Mesendoderm (in vitro differentiated cells): ENCODE data around the gene WFDC10B. TPM values are rescaled to one million over a fixed set of nuclear protein-coding genes. Genes with fewer than 3 reads are reported as not detected.

Source experiments
- DNase-seq: peaks from one replicate; pipeline ENCODE4 v3.0.0; 2013
- H2AK5ac ChIP-seq: 2 replicates; pipeline ENCODE4 v1.6.1; 2013; ENCODE audit warnings: low read length, inconsistent platforms
- H2BK120ac ChIP-seq: 2 replicates; pipeline ENCODE4 v1.6.1; 2013; ENCODE audit warnings: low read depth, mild to moderate bottlenecking, low read length, moderate library complexity, mixed read lengths
- H2BK15ac ChIP-seq: replicated peaks from 2 replicates; pipeline ENCODE4 v1.6.1; 2013; ENCODE audit warnings: low read depth, mild to moderate bottlenecking, moderate library complexity
- H2BK5ac ChIP-seq: 2 replicates; pipeline ENCODE4 v1.6.1; 2013; ENCODE audit warnings: low read length, inconsistent platforms
- H3K18ac ChIP-seq: 2 replicates; pipeline ENCODE4 v1.6.1; 2013; ENCODE audit warnings: mild to moderate bottlenecking, low read length, mixed read lengths
- H3K23ac ChIP-seq: one replicate; pipeline ENCODE4 v1.6.1; 2013; ENCODE audit warnings: low read length
- H3K27ac ChIP-seq: 2 replicates; pipeline ENCODE4 v1.5.1; 2013; ENCODE audit warnings: low read depth, mild to moderate bottlenecking, inconsistent platforms, low read length, moderate library complexity
- H3K27me3 ChIP-seq: 2 replicates; pipeline ENCODE4 v1.6.1; 2013; ENCODE audit warnings: low read length, control low read depth, mild to moderate bottlenecking, inconsistent platforms; ENCODE audit not compliant: insufficient read depth, poor library complexity
- H3K36me3 ChIP-seq: 2 replicates; pipeline ENCODE4 v1.6.1; 2013; ENCODE audit warnings: low read length, inconsistent platforms; ENCODE audit not compliant: control insufficient read depth, insufficient read depth
- H3K4ac ChIP-seq: one replicate; pipeline ENCODE4 v1.6.1; 2013; ENCODE audit warnings: low read depth, mild to moderate bottlenecking, low read length, moderate library complexity
- H3K4me1 ChIP-seq: 2 replicates; pipeline ENCODE4 v1.6.1; 2013; ENCODE audit warnings: low read depth, low read length, inconsistent platforms; ENCODE audit not compliant: control insufficient read depth
- H3K4me2 ChIP-seq: 2 replicates; pipeline ENCODE4 v1.6.1; 2013; ENCODE audit warnings: low read length
- H3K4me3 ChIP-seq: 2 replicates; pipeline ENCODE4 v1.5.1; 2013; ENCODE audit warnings: mild to moderate bottlenecking, low read length
- H3K56ac ChIP-seq: one replicate; pipeline ENCODE4 v1.6.1; 2013; ENCODE audit warnings: low read length
- H3K79me1 ChIP-seq: 2 replicates; pipeline ENCODE4 v1.6.1; 2013; ENCODE audit warnings: low read length, inconsistent platforms
- H3K79me2 ChIP-seq: 2 replicates; pipeline ENCODE4 v1.6.1; 2013; ENCODE audit warnings: mild to moderate bottlenecking, low read length; ENCODE audit not compliant: control insufficient read depth, insufficient read depth
- H3K9ac ChIP-seq: 2 replicates; pipeline ENCODE4 v1.6.1; 2013; ENCODE audit warnings: low read length, inconsistent platforms
- H4K5ac ChIP-seq: one replicate; pipeline ENCODE4 v1.6.1; 2013; ENCODE audit warnings: low read length
- H4K8ac ChIP-seq: one replicate; pipeline ENCODE4 v1.6.1; 2013; ENCODE audit warnings: low read depth, mild to moderate bottlenecking, control low read depth, low read length, moderate library complexity
- WGBS: extraction: QIAGEN DNeasy Blood & Tissue Kit; methylation state at CpG from one replicate; pipeline ENCODE4 v1.1.7; 2013; ENCODE audit warnings: low lambda C conversion rate, missing lambda C conversion rate; ENCODE audit not compliant: insufficient coverage; ENCODE audit errors: extremely low coverage; 5-methylcytosine and 5-hydroxymethylcytosine counted together
- polyA plus RNA-seq, 2 experiments: library from polyadenylated mRNA; stranded (reverse); fragments of 200-250 nt; gene quantifications; one replicate each; pipeline ENCODE4 v1.2.3, GENCODE V29; 2013

WFDC10B gene
- 0.91 TPM for polyA plus RNA-seq (2013, experiment 1 of 2)
- 0.55 TPM for polyA plus RNA-seq (2013, experiment 2 of 2)

- Histone ChIP-seq H3K4me2 (no peak within 1 kb of the TSS), H2BK120ac (no peak within 1 kb of the TSS)
Observed at GRCh38 chr20:45704969-45705637, at the start of gene WFDC10B. Gene WFDC10B (minus strand): TSS chr20:45705019. CDS start chr20:45685992, 19,027 bp downstream.

GRCh38 chr20:45752746-45753145, 47.9 kb upstream of the WFDC10B start:
- Histone ChIP-seq H2BK120ac (no peak overlapping the region), H3K79me2 (no peaks in the 10 kb centered on the region), H4K5ac (no peak overlapping the region), H3K56ac (no peak overlapping the region), H3K4ac (no peak overlapping the region), H3K9ac (no peak overlapping the region), H2BK15ac (no peak overlapping the region), H3K4me3 (no peak overlapping the region), H3K4me2 (no peak overlapping the region), H3K27ac (no peak overlapping the region), H3K27me3 (no peaks in the 10 kb centered on the region), H3K36me3 (no peaks in the 10 kb centered on the region), H2AK5ac (no peak overlapping the region), H4K8ac (no peak overlapping the region), H2BK5ac (no peak overlapping the region), H3K23ac (no peak overlapping the region), H3K79me1 (no peaks in the 10 kb centered on the region), H3K18ac (no peak overlapping the region), H3K4me1 (no peaks in the 10 kb centered on the region)
- no peak for DNase-seq
- WGBS: no CpG with 5 or more reads among the region's 3 CpGs

More at GRCh38 chr20:45704969-45705637, at the start of gene WFDC10B:
- no peak within 1 kb of the TSS for H2AK5ac ChIP-seq
- no peak within 1 kb of the TSS for H3K4ac ChIP-seq
- no peak within 1 kb of the TSS for H2BK5ac ChIP-seq
- no CpG with 5 or more reads among the region's 1 CpG for WGBS
- H3K79me1 ChIP-seq: no peaks in the 10 kb centered on the region
- H3K4me3 ChIP-seq: no peak within 1 kb of the TSS
- no peaks in the 10 kb centered on the region for H3K79me2 ChIP-seq
- H4K5ac ChIP-seq: no peak within 1 kb of the TSS
- no peak within 1 kb of the TSS for H3K56ac ChIP-seq
- no peaks in the 10 kb centered on the region for H3K4me1 ChIP-seq
- H3K27ac ChIP-seq: no peak within 1 kb of the TSS
- H3K27me3 ChIP-seq: no peaks in the 10 kb centered on the region
- H2BK15ac ChIP-seq: no peak within 1 kb of the TSS
- DNase-seq: no peak
- H4K8ac ChIP-seq: no peak within 1 kb of the TSS
- H3K18ac ChIP-seq: no peak within 1 kb of the TSS
- H3K9ac ChIP-seq: no peak within 1 kb of the TSS
- H3K36me3 ChIP-seq: no peaks in the 10 kb centered on the region
- peak within 1 kb of the TSS; percentile 29 for H3K23ac ChIP-seq

- Histone ChIP-seq H3K56ac (no peak overlapping the region), H3K27me3 (no peaks in the 10 kb centered on the region), H2AK5ac (no peak overlapping the region), H3K79me1 (no peaks in the 10 kb centered on the region), H2BK15ac (no peak overlapping the region), H3K18ac (no peak overlapping the region), H3K23ac (no peak overlapping the region), H2BK120ac (no peak overlapping the region), H3K9ac (no peak overlapping the region), H3K4me2 (no peak overlapping the region), H2BK5ac (no peak overlapping the region), H3K4me1 (no peaks in the 10 kb centered on the region), H3K4ac (no peak overlapping the region), H3K36me3 (no peaks in the 10 kb centered on the region), H4K8ac (no peak overlapping the region), H3K4me3 (no peak overlapping the region), H3K27ac (no peak overlapping the region), H3K79me2 (no peaks in the 10 kb centered on the region), H4K5ac (no peak overlapping the region)
- no CpG with 5 or more reads among the region's 1 CpG for WGBS
- DNase-seq: no peak
Observed at GRCh38 chr20:45751721-45752120, 46.9 kb upstream of the WFDC10B start.

- no peak overlapping the region for H4K8ac ChIP-seq
- no peak overlapping the region for H3K23ac ChIP-seq
- no peak for DNase-seq
- H3K18ac ChIP-seq: no peak overlapping the region
- H3K79me2 ChIP-seq: no peaks in the 10 kb centered on the region
- H3K56ac ChIP-seq: no peak overlapping the region
- H3K36me3 ChIP-seq: no peaks in the 10 kb centered on the region
- no peak overlapping the region for H3K4me3 ChIP-seq
- H3K9ac ChIP-seq: no peak overlapping the region
- H2BK15ac ChIP-seq: no peak overlapping the region
- H3K27ac ChIP-seq: no peak overlapping the region
- no peaks in the 10 kb centered on the region for H3K79me1 ChIP-seq
- H2AK5ac ChIP-seq: no peak overlapping the region
- H3K4me1 ChIP-seq: no peaks in the 10 kb centered on the region
- no peaks in the 10 kb centered on the region for H3K27me3 ChIP-seq
- no peak overlapping the region for H4K5ac ChIP-seq
- no peak overlapping the region for H3K4me2 ChIP-seq
- H2BK5ac ChIP-seq: no peak overlapping the region
- H3K4ac ChIP-seq: no peak overlapping the region
- no peak overlapping the region for H2BK120ac ChIP-seq
Observed at GRCh38 chr20:45745015-45745414, 40.2 kb upstream of the WFDC10B start.

- Histone ChIP-seq H4K5ac (no peak overlapping the region), H3K27me3 (no peaks in the 10 kb centered on the region)
Observed at GRCh38 chr20:45742596-45742995, 37.8 kb upstream of the WFDC10B start.

DNA sequence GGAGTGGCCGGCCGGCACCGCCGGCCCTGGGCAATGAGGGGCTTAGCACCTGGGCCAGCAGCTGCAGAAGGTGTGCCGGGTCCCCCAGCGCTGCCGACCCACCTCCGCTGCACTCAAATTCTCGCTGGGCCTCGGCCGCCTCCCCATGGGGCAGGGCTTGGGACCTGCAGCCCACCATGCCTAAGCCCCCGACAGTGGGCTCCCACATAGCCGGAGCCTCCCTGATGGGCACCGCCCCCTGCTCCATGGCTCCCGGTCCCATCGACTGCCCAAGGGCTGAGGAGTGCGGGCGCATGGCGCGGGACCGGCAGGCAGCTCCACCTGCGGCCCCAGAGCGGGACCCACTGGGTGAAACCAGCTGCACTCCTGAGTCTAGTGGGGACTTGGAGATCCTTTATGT, 31.2 kb upstream of the WFDC10B start:
- Histone ChIP-seq H3K56ac (no peak overlapping the region), H2BK5ac (no peak overlapping the region), H3K4me3 (no peak overlapping the region), H3K4ac (no peak overlapping the region), H3K36me3 (no peaks in the 10 kb centered on the region), H3K79me1 (no peaks in the 10 kb centered on the region), H3K4me1 (no peaks in the 10 kb centered on the region), H3K27ac (no peak overlapping the region), H2BK120ac (no peak overlapping the region), H3K23ac (no peak overlapping the region), H3K27me3 (no peaks in the 10 kb centered on the region), H2AK5ac (no peak overlapping the region), H3K79me2 (no peaks in the 10 kb centered on the region), H3K9ac (no peak overlapping the region), H3K4me2 (no peak overlapping the region), H4K5ac (no peak overlapping the region), H3K18ac (no peak overlapping the region), H4K8ac (no peak overlapping the region), H2BK15ac (no peak overlapping the region)
- no peak for DNase-seq
- WGBS: no CpG with 5 or more reads among the region's 23 CpGs

More at GRCh38 chr20:45742596-45742995, 37.8 kb upstream of the WFDC10B start:
- Histone ChIP-seq H3K9ac (no peak overlapping the region), H3K79me1 (no peaks in the 10 kb centered on the region), H3K18ac (no peak overlapping the region), H2BK120ac (no peak overlapping the region), H2BK15ac (no peak overlapping the region), H4K8ac (no peak overlapping the region), H3K4me3 (no peak overlapping the region), H2BK5ac (no peak overlapping the region), H3K4me2 (no peak overlapping the region), H3K56ac (no peak overlapping the region), H3K4me1 (no peaks in the 10 kb centered on the region), H3K4ac (no peak overlapping the region), H3K27ac (no peak overlapping the region), H3K36me3 (no peaks in the 10 kb centered on the region), H3K79me2 (no peaks in the 10 kb centered on the region), H3K23ac (no peak overlapping the region), H2AK5ac (no peak overlapping the region)
- DNase-seq: no peak
- no CpG with 5 or more reads among the region's 4 CpGs for WGBS
